NCI-H2107 (cell line): ENCODE measurements around the gene CCNK.

ENCODE experiments used
- DNase-seq: peaks from one replicate; lab custom pipeline; 2025; lab: John Stamatoyannopoulos, UW

The CCNK gene

GRCh38 chr14:99535908-99536778 is 54.9 kb downstream of the CCNK start:
- no peak for DNase-seq

GRCh38 chr14:99537399-99537798 is 56.2 kb downstream of the CCNK start:
- DNase-seq: no peak

- DNase-seq: no peak
These were observed 57.1 kb downstream of the CCNK start for GRCh38 chr14:99538275-99538674.

- no peak for DNase-seq
These were observed 57.5 kb downstream of the CCNK start for GRCh38 chr14:99538733-99539132.

- DNase-seq: no peak
These were observed 58.3 kb downstream of the CCNK start for GRCh38 chr14:99539491-99539890.

- DNase-seq: no peak
These were observed 59.2 kb downstream of the CCNK start for GRCh38 chr14:99540196-99541032.

GRCh38 chr14:99541211-99541610 is 60.0 kb downstream of the CCNK start:
- no peak for DNase-seq

GRCh38 chr14:99541677-99542470 is 60.7 kb downstream of the CCNK start:
- no peak for DNase-seq

GRCh38 chr14:99542566-99542965 is 61.4 kb downstream of the CCNK start:
- no peak for DNase-seq

GRCh38 chr14:99543370-99543769 is 62.2 kb downstream of the CCNK start:
- DNase-seq: no peak

GRCh38 chr14:99543985-99544384 is 62.8 kb downstream of the CCNK start:
- no peak for DNase-seq

- DNase-seq: no peak
These were observed 63.8 kb downstream of the CCNK start for GRCh38 chr14:99544991-99545390.

GRCh38 chr14:99545586-99545985 is 64.4 kb downstream of the CCNK start:
- DNase-seq: no peak

- peak; percentile 70 for DNase-seq
These were observed 65.1 kb downstream of the CCNK start for GRCh38 chr14:99546234-99546879.

- DNase-seq: no peak
These were observed 67.0 kb downstream of the CCNK start for GRCh38 chr14:99548255-99548654.

- DNase-seq: no peak
These were observed 67.8 kb downstream of the CCNK start for GRCh38 chr14:99548871-99549515.

GRCh38 chr14:99549684-99550083 is 68.5 kb downstream of the CCNK start:
- DNase-seq: no peak

GRCh38 chr14:99550387-99550992 is 69.3 kb downstream of the CCNK start:
- no peak for DNase-seq

- no peak for DNase-seq
These were observed 70.1 kb downstream of the CCNK start for GRCh38 chr14:99551034-99551922.
